GM21526 (cell line): Measurements from ENCODE around the gene EZR.

Experiments
- ATAC-seq: cut with Tn5 transposase; IDR thresholded peaks from one replicate; pipeline ENCODE4 v1.9.1; 2021; ENCODE audit warnings: moderate library complexity; ENCODE audit not compliant: unreplicated experiment, low FRiP score

EZR gene

GRCh38 chr6:158743033-158743651 lies 76.0 kb downstream of the EZR start:
- ATAC-seq = no peak

GRCh38 chr6:158739673-158740072 lies 79.5 kb downstream of the EZR start:
- ATAC-seq = no peak

DNA sequence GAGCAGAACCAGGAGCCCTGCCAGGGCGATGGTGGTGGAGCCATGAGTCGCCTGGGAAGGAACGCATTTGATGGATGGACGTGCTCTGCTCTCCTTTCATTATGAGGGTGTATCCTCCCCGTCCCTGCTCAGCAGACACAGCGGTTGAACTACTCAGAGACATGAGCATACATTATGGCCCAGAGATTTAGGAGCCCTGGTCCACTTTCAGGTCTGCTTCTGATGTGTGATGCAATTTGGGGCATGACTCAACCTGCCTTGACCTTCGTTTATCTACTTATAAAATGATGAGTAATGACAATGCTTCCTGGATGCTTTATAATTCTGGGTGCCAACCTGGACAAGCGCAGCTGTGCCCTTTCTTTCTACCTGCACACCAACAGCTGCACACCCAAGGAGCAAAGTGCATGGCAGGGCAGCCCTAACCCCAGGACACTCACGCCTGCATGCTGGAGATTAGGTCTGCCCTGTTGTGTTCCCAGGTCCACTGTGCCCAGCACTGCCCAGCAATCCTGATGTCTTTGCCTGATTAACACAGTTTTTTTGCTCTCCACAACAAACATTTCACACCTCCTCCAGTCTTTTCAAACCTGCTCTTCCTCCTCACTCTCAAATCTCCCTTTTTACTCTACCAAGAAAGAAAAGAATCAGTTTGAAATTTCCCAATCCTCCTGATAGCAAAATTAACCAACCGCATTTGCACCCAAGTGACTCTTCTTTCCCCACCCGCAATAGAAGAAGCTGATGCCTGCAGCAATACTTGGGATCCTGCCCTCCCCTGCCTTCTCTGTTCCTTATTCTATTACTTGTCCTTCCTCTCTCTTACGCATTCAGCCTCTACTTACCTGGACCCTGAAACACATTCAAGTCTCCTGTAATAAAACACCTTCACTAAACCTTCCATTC lies 81.2 kb downstream of the EZR start:
- ATAC-seq = no peak

DNA sequence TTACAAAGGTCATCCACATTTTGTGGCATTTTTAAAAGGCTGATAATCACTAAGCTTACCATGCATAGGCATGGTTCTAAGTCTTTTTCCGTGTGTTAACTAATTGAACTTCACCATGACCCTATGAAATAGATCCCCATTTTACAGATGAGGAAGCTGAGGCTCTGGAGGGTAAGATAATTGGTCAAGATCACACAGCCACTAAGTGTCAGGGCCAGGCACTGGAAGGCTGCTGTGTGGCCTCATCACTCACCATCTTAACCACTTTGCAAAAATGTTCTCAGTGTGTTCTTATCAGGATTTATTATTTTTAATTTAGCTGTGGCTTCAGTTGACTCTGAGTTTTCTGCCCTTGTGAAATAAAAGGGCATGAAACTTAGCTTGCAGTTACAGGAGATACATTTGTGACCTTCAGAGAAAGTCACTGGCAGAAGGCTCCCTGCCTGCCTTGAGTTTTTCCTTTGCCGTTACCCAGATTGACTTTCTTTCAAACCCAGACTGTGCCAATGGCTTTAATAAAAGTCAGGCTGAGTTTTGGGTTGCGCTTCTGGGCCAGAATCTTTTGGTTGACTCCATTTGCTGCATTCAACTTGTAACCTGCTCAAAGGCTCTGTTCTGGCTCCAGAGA lies 82.0 kb downstream of the EZR start:
- ATAC-seq = no peak

DNA sequence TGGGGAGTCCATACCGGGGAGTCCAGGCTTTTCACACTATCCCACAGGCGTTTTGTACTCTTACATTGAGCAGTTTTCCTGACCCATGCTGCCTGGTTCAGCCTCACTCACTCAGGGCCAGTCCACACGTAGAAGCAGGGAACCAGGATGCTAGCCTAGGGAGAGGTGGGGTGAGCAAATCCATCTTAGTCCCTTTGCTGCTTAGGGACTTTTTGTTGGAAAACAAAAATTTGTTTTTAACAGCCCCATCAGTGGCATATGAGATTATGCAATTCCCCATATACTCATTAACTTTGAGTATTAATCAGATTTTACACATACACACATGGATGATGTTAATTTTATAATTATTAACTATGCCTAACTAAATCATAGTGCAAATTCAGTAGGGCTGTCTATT lies 84.2 kb downstream of the EZR start:
- no peak for ATAC-seq

DNA sequence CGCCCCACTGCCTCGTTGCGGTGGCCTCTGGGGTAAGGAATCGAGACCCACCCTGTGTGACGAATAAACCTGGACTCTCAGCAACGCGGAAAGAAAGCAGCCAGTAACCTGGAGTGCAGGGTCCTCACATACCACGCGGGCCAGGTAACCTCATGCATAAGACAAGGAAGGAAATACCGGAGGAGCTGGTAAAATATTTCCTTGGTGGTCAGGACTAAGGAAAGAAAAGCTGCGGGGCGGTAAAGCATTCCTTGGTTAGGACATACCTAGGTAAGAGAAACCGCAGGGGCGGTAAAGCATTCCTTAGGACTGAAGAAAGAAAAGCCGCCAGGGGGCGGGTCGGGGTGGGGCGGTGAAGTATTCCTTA lies 88.6 kb downstream of the EZR start:
- ATAC-seq = no peak

DNA sequence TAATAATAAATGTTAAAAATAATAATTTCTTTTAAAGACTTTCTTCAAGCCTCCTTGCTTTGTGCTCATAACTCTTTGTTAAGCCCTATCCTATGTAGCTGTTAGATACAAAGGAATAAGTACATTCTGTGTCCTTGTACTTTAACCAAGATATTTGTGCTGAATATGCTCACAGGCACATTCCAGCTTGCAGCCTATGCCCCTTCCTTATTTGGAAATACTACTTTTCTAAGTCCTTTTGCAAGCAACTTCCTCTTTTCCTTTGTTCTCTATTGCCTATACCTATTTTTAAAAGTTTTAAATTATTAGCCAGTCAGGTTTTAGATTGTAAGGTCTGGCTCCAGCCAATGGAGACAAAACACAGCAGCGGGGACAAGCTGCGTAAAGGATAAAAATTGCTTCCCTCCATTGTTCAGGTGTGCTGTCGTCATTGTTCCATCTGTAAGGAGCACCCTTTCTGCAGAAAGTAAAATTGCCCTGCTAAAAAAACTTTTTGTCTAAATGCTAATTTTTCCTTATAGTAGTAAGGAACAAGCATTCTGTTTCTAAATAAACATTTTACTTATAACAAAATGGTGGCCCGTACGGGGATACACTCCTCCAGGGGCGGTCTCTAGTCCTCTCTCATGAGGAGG lies 89.1 kb downstream of the EZR start:
- no peak for ATAC-seq

- ATAC-seq = no peak
Observed at GRCh38 chr6:158725704-158726103, 93.5 kb downstream of the EZR start.

GRCh38 chr6:158722176-158722729 lies 96.9 kb downstream of the EZR start:
- no peak for ATAC-seq

DNA sequence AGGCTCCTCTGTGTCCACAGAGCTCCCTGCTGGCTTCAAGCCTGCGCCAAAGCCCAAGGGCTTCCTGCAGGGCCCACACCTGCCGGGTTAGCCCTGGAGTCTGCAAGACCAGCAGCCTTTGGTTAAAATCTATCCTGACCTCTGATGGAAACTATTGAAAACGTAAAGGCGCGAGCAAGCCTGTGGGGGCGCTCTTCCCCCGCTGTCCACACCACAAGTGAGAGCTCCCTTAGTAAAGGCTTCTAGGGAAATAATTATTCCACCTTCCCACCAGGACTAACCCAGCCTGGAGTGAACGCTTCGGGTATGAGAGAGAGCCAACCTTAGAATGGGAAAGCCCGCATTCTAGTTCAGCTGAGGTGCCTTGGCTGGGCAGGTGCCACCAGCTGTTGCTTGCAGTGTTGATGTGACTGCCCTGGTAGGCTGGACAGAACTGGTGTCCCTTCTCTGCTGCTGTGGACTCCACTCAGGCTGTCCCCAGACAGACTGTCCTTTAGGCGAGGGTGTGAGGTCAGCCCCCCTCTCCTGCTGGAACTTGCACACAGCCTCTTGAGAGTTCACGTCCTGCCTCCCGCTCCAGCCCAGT lies 100.6 kb downstream of the EZR start:
- no peak for ATAC-seq

DNA sequence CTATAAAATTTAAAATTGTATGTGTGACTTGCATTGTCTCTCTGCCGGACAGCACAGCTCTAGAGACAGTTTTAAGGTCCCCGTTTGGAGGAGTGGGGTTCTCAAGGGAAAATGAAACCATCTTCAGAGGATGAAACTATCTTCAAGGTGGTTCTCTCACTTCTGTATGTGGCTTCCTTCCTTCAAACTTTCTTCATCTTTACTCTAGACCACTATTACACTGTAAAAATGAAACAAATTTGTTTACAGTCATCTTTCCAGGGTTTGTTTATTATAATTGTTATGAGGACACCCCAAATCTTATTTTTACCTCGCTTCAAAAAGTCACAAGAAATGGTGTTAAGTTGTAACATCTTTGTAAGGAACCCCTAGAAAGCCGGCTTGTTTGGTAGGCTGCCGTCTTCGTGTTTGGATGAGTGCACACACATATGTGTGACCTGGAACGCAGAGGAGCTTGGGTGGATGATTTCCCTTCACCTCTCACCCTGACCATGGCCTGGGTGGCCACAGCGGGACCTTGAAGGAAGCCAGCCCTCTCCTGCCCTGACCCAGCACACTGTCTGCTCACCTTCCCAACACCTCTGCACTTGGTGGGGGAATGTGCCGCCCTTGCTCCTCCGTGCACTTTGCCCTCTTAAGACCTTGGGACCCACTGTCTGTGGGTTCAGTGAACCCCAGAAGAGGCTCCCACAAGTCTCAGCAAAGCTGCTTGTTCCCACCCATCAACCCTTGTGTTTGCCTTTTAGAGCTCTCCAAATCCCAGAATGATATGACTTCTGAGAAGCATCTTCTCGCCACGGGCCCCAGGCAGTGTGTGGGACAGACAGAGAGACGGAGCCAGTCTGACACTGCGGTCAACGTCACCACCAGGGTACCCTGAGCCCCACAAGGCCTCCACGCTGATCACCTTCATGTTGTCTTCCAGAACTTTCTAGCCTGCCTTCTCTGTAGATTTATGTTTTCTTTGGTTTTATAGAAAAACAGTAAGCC lies 101.5 kb downstream of the EZR start:
- peak; percentile 70 for ATAC-seq
